Measurements from ENCODE around the gene DHCR24.

DNA sequence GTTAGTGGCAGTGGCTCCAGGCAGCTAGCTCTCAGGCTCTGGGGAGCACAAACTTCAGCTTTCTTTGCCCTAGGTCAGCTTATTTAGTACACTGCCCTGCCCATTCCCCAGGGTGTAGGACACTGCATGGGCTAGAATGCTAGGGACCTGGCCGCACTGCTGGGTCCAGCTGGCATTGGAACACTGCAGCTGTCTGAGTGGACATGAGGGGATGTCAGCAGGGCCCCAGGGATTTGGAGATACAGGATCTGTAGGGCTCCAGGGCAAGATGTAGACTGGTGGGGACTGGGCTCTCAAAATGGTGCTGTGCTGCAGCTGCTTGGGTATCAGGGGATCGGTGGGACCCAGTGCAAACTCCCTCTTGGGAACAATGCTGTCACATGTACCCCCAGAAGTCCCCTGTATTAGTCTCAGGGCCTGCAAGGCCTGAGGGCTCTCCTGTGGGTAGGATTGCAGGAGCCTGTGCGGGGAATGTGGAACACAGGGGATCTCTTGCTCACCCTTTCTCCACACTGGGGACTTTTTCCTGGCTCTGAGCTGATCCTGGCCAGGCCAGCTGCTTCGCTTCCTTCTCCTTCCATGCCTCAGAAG lies 60.7 kb downstream of the DHCR24 start:
- TF ChIP-seq, protein P1, sequence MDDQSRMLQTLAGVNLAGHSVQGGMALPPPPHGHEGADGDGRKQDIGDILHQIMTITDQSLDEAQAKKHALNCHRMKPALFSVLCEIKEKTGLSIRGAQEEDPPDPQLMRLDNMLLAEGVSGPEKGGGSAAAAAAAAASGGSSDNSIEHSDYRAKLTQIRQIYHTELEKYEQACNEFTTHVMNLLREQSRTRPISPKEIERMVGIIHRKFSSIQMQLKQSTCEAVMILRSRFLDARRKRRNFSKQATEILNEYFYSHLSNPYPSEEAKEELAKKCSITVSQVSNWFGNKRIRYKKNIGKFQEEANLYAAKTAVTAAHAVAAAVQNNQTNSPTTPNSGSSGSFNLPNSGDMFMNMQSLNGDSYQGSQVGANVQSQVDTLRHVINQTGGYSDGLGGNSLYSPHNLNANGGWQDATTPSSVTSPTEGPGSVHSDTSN (IDR thresholded peaks at IDR 0.05) = no peak
- no peak for TF ChIP-seq POLR2A (IDR thresholded peaks at IDR 0.05; ENCODE audit: low read length)
- TF ChIP-seq, protein P2, sequence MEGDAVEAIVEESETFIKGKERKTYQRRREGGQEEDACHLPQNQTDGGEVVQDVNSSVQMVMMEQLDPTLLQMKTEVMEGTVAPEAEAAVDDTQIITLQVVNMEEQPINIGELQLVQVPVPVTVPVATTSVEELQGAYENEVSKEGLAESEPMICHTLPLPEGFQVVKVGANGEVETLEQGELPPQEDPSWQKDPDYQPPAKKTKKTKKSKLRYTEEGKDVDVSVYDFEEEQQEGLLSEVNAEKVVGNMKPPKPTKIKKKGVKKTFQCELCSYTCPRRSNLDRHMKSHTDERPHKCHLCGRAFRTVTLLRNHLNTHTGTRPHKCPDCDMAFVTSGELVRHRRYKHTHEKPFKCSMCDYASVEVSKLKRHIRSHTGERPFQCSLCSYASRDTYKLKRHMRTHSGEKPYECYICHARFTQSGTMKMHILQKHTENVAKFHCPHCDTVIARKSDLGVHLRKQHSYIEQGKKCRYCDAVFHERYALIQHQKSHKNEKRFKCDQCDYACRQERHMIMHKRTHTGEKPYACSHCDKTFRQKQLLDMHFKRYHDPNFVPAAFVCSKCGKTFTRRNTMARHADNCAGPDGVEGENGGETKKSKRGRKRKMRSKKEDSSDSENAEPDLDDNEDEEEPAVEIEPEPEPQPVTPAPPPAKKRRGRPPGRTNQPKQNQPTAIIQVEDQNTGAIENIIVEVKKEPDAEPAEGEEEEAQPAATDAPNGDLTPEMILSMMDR (IDR thresholded peaks at IDR 0.05) = no peak
- TF ChIP-seq, protein P3, sequence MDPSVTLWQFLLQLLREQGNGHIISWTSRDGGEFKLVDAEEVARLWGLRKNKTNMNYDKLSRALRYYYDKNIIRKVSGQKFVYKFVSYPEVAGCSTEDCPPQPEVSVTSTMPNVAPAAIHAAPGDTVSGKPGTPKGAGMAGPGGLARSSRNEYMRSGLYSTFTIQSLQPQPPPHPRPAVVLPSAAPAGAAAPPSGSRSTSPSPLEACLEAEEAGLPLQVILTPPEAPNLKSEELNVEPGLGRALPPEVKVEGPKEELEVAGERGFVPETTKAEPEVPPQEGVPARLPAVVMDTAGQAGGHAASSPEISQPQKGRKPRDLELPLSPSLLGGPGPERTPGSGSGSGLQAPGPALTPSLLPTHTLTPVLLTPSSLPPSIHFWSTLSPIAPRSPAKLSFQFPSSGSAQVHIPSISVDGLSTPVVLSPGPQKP (IDR thresholded peaks at IDR 0.05; ENCODE audit: low read depth, low read length) = no peak
- no peak for TF ChIP-seq RAD21 (conservative IDR thresholded peaks at IDR 0.05 in 1 of 2, IDR thresholded peaks at IDR 0.05 in 1 of 2)
- no peak for TF ChIP-seq EP300 (IDR thresholded peaks at IDR 0.05)
- TF ChIP-seq RFX5 (IDR thresholded peaks at IDR 0.05) = no peak

Data from A549 (cell line).